GM21381 (cell line): ENCODE results near the gene ALS2CL.

ENCODE experiments used
- ATAC-seq: cut with Tn5 transposase; IDR thresholded peaks from one replicate; pipeline ENCODE4 v1.9.1; 2021; ENCODE audit warnings: mild to moderate bottlenecking, moderate library complexity; ENCODE audit not compliant: unreplicated experiment

Gene ALS2CL

DNA sequence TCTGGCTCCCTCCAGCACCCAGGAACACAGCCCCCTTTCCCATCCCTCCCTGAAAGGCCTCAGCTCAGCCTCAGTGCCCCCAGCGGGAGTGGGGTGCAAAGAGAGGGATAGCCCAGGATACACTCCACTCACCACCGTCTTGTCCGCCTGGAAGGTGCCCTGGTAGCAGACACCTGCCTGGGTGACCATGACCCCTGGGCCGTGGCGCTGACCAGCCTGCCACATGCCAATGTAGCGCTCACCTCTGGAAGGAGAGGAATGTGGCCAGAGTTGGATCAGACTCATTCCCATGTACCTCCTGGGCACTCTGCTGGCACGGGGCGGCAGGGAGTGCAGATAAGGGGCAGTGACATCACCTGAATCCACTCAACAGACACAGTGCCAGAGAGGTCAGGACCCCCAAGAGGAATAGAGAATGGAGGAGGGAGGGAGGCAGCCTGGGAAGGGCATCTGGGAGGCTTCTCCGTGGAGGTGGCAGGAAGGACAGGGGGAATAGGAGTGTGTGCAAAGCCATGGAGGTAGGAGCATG lies 13.1 kb downstream of the ALS2CL start:
- no peak for ATAC-seq

- ATAC-seq: no peak
Measured at GRCh38 chr3:46679681-46680080, 13.8 kb downstream of the ALS2CL start.

DNA sequence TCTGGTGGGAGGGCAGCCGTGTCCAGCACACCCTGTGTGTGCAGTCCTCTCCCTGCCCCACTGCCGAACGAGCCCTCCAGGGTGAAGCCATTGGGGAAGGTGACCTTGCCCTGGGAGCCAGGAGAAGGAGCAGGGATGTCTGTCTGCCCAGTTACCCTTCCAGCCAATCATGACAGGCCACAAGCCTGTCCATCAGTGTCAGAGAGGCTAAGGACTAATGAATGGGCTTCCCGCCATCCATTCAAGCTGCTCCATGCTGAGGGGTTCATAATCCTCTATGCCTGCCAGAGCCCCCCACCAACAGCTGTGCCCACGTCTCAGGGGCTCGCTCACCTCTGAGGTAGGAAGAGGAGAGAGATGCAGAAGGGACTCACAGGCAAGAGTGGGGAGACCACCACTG lies 15.2 kb downstream of the ALS2CL start:
- no peak for ATAC-seq

- ATAC-seq: no peak
Measured at GRCh38 chr3:46677411-46677726, 16.1 kb downstream of the ALS2CL start.

- ATAC-seq: no peak
Measured at GRCh38 chr3:46676601-46677410, 16.7 kb downstream of the ALS2CL start.

DNA sequence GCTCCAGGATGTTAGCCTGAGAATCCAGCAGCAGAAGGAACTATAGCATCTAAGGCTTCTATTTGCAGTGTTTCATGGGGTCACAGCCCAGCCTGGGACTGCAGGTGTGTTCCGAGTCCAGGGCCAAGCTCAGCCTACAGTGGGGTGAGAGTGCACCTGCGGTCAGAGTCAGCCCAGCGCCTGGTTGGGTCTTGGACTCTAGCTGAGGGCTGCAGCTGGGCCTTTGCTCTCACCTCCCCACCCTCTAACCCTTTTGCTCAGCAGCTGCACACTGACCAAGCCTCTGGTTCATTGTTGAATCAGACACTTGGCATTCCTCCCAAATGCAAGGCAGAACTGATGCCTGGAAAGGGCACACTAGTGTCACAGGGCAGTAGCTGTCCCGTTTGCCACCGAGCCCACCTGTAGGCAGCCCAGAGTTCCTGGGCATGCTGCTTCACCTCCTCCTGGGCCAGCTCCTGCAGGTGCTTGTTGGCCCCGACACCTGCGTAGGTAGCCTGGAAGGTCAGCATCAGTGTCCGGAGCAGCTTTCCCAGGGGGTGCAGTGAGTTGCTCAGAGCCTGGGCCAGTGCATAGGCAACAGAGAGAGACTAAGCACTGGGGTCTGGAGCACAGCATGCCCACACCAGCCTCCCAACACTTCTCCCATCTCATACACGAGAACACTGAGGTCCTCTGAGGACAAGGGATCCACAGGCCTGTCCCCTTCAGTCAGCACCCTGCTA lies 17.5 kb downstream of the ALS2CL start:
- no peak for ATAC-seq

DNA sequence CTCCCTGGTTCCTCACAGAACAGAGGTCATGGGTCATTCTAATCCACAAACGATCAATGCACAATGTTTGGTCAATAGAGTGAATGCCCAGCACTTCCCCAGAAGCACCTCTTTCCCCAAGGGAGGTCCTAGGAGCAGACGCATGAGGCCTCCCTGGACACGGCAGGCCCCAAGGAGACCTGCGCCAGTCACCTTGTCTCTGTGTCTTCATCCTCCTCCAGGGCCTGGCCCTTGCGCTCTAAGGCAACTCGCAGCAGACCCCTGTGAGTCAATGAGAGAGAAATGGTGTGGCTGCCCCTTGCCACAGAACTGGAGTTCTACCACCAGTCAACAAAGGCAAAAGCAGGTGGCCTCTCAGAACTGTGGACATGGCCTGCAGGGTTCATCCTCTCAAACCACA lies 18.1 kb downstream of the ALS2CL start:
- no peak for ATAC-seq

DNA sequence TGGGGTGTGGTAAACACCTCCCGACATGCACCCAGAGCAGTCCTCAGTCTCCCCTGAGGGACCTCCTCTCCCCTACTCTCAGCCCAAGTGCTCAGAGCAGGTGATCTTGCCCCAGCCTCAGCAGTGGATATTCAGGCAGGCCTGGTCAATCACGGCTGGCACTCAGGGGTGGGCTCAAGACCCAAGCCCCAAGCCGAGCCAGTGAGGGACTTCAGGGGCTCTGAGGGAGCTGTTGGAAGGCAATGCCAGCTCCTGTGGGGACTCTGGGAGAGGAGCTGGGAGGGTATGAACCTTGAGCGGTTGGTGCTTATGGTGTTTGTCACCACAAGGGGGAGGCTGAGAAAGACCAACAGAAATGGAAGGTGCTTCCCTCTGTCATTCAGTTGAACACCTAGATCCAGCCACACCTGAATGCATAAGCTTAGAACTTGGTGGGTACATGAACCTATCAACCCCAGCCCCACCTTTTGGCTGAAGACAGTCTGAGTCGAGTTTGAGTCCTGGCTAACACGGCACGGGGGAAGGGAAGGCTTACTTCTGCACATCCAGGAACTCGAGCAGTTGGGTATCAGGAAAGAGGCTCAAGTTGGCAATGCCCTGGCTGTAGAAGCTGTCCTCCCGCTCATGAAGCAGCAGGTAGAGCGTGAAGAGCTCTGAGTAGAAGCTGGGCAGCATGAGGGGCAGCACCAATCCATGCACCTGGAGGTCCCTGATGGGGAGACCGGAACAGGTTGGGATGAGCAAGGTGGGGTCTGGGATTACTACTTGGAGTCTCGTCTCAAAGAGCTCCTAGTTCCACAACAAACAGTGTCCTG lies 19.2 kb downstream of the ALS2CL start:
- ATAC-seq: no peak

GRCh38 chr3:46673151-46674030 lies 20.1 kb downstream of the ALS2CL start:
- no peak for ATAC-seq

- ATAC-seq: no peak
Measured at GRCh38 chr3:46672349-46672695, 21.2 kb downstream of the ALS2CL start.

DNA sequence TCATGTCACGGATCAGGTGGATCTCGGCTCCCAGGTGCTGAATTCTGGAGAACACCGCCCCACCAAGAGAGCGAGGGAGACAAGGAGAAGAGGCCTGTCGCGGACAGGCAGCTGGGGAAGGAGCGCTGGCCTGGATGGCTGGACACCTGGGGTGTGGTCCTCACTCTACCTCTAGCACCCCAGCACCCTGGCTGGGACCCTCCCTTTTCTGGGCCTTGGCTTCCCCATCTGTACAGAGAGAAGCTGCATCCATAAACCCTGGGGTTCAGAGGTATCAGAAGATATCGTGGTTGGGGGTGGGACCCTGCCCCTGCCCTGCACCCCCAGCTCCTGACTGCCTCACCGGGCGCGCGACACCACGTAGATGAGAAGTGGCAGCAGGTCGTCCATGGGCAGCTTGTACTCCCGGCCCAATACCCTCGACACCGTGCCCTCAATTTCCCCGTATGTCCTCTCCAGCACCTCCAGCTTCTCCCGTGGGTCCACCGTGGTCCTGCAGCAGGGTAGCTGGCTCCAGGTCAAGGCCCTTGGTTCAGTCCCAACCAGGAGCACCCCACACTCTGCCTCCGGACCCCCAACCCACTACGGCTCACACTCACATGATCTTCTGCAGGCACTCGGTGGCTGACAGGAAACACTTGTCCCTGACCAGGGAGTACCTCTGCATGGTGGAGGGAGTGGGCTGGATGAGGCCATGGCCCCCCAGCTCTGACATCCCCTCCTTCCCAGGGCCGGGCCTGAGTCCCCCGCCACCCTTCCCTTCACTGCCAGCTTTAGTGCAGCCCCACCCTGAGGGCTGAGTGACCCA lies 21.7 kb downstream of the ALS2CL start:
- ATAC-seq: no peak

GRCh38 chr3:46670891-46671427 lies 22.5 kb downstream of the ALS2CL start:
- ATAC-seq: no peak

- no peak for ATAC-seq
Measured at GRCh38 chr3:46670000-46670890, 23.2 kb downstream of the ALS2CL start.

DNA sequence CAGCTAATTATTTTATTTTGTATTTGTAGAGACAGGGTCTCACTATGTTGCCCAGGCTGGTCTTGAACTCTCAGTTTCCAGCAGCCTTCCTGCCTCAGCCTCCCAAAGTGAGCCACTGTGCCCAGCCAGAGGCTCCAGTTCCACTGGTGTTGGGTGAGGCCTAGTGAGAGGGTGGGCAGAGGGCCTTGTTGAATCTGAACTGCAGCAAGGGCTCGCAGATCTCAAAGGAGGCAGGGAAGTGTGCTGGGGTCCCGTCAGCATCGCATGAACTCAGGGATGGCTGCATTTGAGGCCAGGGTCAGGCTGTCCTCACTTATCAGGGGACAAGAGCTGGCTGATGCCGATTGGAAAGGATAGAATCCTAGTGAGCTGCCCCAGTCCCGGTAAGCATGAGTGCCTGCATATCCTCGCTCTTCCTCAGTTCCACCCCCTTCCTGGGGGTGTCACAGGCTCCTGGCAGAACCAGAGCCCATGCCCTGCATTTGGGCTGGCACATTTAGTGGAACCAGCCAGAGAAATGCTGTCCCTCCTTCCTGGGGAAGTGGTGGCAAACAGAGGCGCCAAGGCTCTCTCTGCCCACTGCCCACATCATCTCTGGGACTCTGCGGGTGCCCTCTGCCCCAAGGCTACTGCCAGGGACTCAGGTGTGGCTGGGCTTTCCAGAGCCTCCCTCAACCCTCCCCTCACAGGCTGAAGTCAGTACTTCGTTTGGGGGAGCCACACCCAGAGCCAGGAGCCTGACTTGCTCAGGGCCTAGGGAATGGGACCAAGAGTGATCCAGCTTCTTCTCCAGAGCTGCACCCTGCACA lies 24.1 kb downstream of the ALS2CL start:
- ATAC-seq: no peak

DNA sequence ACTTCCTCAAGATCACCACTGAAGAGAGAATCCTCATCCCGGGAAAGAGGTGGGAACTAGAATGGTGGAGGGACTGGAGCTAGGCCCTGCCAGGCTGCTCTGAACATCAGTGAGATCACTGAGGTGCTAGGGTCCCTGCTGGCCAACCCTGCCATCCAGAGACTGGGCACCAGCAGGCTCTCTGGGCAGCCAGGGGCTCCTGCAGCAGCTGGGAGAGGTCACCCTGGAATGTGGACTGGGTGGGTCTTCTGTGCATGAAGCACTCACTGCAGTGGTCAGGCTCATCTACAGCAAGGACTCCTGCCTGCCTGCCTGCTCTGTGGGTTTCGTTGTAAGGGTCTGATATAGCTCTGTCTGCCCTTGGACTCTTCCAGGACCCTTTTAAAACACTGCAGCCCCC lies 24.9 kb downstream of the ALS2CL start:
- no peak for ATAC-seq

DNA sequence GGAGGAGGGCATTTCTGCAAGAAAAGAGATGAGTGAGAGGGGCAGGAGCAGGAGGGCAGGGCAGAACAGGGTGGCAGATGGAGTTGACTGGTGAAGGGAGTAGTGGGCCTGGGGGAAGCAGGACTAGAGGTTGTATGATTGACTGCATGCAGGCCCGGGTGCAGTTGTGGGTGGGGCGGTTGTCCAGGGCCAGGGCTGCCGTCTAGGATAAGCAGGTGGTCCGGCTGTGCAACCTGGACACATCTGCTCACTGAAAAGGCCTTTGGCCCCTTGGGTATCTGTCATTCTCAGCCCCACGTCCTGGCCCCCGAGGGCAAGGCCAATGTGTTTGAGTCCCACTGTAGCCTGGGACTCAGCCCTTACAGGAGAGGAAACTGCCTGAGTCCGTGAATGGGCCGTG lies 25.4 kb downstream of the ALS2CL start:
- ATAC-seq: no peak

GRCh38 chr3:46667657-46668056 lies 25.8 kb downstream of the ALS2CL start:
- no peak for ATAC-seq
